K562 (cell line): Measurements from ENCODE around the gene HOXB8.

Source experiments
- DDX20 ChIP-seq: fragments of 450-650 bp; IDR thresholded peaks from 2 replicates; pipeline ENCODE4 v1.6.1; 2016; ENCODE audit warnings: missing genetic modification characterization, low read depth, mild to moderate bottlenecking, missing compliant biosample characterization, moderate library complexity
- KLF13 ChIP-seq: fragments of 450-650 bp; IDR thresholded peaks from 2 replicates; pipeline ENCODE4 v1.6.1; 2016; ENCODE audit warnings: missing genetic modification characterization, low read depth, mild to moderate bottlenecking, missing compliant biosample characterization, moderate library complexity, borderline replicate concordance
- MGA ChIP-seq: fragments of 450-650 bp; IDR thresholded peaks from 2 replicates; pipeline ENCODE4 v1.6.1; 2016; ENCODE audit warnings: mild to moderate bottlenecking, moderate library complexity
- SNRNP70 ChIP-seq: fragments of 200-400 bp; formaldehyde crosslinking; optimal IDR thresholded peaks from 2 replicates; pipeline ENCODE3; 2017; ENCODE audit warnings: low read depth, low read length
- ZNF76 ChIP-seq: fragments of 250-450 bp; sonication (Bioruptor Pico); IDR thresholded peaks from 2 replicates; pipeline ENCODE4 v1.4.0; 2020; ENCODE audit warnings: mild to moderate bottlenecking, moderate library complexity, borderline replicate concordance
- ZNF785 ChIP-seq: fragments of 250-450 bp; sonication (Bioruptor Pico); IDR thresholded peaks from 2 replicates; pipeline ENCODE4 v1.4.0; 2020; ENCODE audit warnings: mild to moderate bottlenecking

- no peak for TF ChIP-seq SNRNP70
- no peak for TF ChIP-seq MGA
- TF ChIP-seq KLF13, result no peak
- TF ChIP-seq ZNF785 (CRISPR knock-in tag), result no peak
- no peak for TF ChIP-seq DDX20 (tag)
- no peak for TF ChIP-seq ZNF76 (CRISPR knock-in tag)
Measured at GRCh38 chr17:48596735-48597527, 18.2 kb downstream of the HOXB8 start.
